ENCODE results near the gene IFIT1B. TPM values are rescaled to one million over a fixed set of nuclear protein-coding genes. Genes with fewer than 3 reads are reported as not detected.
"Not testable (repeated sequence)": the region's sequence is repeated elsewhere in the genome, so short reads cannot be mapped to it uniquely, and the experiment has no call there.

The IFIT1B gene, protein sequence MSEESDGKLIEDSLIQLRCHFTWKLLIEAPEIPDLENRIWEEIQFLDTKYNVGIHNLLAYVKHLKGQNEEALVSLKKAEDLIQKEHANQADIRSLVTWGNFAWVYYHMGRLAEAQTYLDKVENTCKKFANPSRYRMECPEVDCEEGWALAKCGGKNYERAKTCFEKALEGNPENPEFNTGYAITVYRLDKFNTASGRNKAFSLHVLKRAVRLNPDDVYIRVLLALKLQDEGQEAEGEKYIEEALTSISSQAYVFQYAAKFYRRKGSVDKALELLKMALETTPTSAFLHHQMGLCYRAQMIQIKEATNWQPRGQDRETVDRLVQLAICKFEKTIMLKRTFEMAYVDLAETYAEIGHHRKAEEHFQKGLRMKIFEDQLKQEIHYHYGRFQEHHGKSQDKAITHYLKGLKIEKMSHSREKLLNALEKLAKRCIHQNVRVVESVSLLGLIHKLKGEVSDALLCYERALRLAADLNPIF
- total RNA-seq: 4.9 TPM

DNA sequence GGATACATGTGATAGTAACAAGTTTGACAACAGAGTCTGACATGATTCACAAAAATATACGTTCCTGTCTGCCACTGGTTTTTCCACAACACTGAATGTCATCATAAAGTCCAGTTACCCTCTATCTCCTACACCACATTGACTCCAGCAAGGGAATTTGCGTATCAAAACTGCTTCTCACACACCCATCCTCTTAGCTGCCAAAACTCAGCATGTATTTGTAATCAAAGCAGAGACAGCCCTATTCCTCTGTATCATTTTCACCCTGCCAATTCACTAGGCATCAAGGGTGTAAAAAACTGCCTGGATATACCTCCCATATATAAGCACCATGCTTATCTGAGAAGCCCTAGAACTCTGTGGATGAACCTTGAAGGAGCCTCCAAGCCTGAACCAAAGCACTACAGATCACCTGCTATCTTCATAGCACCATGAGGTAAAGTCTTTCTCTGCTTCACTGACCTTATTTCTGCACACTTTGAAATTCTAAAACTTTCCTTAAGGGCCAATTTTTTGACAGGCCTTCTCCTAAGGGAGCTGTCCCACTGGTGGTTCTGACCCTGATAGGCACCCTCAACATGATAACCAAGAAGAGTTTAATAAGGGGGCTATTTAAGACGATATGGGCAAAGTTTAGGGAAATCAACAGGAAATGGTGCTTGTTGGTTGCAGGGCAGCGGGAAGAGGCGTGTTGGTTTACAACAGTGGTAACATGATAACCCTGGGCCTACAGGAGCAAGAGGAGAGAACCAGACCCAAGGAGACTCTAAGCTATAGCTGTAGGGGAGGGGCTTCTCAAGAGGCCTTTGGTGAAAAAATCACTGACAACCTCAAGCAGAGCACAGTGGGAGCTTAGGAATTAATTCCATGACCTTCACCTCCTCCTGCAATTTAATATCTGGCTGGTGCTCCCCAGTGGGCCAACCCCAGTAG is at the start of gene IFIT1B:
IFIT1B (plus strand) TSS at position 352 of the 933 bp plus-strand sequence; CDS start at position 432, 80 bp downstream.
- DNase-seq: no peak

- DNase-seq: no peak
These were observed 48.7 kb upstream of the IFIT1B start for GRCh38 chr10:89329151-89329550.

- DNase-seq: not testable (repeated sequence)
These were observed 47.8 kb upstream of the IFIT1B start for GRCh38 chr10:89330014-89330413.

GRCh38 chr10:89330537-89331212 is 47.2 kb upstream of the IFIT1B start:
- DNase-seq: no peak

GRCh38 chr10:89331487-89332122 is 46.3 kb upstream of the IFIT1B start:
- DNase-seq: not testable (repeated sequence)

DNA sequence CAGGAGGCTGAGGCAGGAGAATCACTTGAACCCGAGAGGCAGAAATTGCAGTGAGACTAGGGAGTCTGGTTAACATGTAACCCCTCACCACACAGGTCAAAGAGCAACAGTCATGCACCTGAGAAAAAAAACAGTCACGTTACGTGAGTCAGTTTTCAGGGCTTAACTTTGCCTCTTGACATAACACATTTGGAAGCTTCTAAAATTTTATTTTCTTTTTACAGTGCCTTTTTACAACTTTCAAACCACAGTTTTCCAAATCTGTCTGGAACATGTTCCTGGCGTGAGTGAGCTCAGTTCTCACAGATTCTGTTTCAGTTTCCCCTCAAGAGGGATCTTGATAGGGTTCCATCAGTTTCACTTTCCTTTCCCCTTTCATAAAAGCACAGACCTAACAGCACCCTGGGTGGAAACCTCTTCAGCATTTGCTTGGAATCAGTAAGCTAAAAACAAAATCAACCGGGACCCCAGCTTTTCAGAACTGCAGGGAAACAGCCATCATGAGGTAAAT is 45.7 kb upstream of the IFIT1B start:
- peak; percentile 80 for DNase-seq

- DNase-seq: no peak
These were observed 42.6 kb upstream of the IFIT1B start for GRCh38 chr10:89335226-89335625.

DNA sequence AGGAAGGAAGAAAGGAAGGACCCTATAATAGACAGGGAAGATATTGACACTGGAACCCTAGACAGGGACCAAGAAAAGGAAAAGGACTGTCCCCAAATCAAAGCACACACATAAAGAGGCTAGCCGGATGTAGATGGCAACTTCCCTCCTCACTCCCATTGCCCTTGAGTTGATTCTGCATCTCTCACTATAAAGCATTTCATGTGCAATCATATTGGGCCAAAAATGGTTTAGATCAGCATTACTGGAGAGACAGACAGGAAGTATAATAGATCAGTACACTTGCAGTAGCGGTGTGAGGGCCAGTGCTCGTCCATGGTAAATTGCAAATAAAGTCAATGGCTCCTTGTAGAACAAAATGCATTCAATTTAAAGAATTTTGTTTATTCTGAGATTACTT is 41.6 kb upstream of the IFIT1B start:
- DNase-seq: no peak

DNA sequence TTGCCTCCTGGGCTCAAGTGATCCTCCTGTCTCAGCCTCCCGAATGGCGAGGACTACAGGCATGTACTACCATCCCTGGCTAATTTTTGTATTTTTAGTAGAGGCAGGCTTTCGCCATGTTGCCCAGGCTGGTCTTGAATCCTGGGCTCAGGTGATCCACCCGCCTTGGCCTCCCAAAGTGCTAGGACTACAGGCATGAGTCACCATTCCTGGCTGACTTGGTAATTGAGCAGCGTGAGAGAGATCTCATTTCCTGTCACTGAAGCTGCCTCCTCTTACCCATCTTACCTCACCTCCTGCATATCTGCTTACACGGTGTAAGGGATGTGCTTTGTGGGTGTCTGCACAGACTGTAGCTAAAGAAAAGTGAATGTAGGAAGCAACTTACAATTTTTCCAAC is 40.4 kb upstream of the IFIT1B start:
- no peak for DNase-seq

DNA sequence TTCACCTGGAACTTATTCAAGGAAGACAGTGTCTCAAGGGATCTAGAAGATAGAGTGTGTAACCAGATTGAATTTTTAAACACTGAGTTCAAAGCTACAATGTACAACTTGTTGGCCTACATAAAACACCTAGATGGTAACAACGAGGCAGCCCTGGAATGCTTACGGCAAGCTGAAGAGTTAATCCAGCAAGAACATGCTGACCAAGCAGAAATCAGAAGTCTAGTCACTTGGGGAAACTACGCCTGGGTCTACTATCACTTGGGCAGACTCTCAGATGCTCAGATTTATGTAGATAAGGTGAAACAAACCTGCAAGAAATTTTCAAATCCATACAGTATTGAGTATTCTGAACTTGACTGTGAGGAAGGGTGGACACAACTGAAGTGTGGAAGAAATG is 39.1 kb upstream of the IFIT1B start:
- DNase-seq: no peak

DNA sequence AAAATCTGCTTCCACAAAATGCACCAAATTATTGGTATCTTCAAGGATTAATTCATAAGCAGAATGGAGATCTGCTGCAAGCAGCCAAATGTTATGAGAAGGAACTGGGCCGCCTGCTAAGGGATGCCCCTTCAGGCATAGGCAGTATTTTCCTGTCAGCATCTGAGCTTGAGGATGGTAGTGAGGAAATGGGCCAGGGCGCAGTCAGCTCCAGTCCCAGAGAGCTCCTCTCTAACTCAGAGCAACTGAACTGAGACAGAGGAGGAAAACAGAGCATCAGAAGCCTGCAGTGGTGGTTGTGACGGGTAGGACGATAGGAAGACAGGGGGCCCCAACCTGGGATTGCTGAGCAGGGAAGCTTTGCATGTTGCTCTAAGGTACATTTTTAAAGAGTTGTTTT is 38.0 kb upstream of the IFIT1B start:
- no peak for DNase-seq

DNA sequence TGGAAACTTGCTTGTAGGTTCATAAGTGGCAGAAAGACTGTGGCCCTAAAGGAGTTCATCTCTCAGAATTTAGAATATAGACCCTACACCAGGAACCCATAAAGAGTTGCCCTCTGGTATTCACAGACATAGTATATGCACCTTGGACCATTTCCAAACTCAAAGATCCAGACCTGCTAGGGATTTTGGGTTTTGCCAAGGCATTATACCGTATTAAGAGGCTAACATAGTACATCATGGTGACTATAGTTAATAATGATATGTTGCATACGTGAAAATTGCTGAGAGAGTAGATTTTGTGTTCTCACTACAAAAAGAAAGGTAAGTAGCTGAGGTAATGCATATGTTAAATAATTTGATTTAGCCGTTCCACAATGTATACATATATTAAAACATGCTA is 36.2 kb upstream of the IFIT1B start:
- no peak for DNase-seq

DNA sequence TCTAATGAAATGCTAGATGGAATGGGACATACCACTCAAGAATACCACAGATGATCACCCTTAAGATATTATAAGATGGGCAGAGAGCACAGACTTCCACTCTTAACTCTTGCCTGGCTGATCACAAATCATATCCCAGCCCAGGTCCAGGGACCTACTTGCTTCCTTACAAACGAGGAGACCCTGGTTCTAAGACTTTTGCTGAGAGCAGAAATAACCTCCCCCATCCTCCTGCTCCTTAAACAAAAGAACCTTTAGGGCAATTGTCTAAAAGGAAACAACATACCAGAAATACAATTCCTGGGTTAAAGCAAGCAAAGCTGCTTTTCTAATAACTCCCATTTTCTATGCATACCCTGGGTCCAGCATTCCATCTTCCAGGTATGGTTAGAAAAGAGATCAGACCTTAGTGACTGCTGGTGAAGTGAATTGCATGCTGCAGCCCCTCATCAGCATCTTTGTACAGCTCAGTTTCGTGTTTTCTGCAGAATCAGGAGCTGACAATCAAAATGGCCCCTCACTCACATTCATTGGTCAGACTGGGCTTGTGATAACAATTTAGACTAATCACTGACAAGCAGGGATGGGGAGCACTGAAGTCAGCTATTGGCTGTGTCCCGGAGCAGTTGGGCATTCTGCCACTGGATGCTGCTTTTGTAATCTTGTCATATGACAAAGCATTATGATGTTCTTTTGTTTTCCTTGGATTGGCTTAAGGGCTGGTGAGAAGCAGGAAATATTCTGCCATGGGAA is 35.5 kb upstream of the IFIT1B start:
- no peak for DNase-seq

DNA sequence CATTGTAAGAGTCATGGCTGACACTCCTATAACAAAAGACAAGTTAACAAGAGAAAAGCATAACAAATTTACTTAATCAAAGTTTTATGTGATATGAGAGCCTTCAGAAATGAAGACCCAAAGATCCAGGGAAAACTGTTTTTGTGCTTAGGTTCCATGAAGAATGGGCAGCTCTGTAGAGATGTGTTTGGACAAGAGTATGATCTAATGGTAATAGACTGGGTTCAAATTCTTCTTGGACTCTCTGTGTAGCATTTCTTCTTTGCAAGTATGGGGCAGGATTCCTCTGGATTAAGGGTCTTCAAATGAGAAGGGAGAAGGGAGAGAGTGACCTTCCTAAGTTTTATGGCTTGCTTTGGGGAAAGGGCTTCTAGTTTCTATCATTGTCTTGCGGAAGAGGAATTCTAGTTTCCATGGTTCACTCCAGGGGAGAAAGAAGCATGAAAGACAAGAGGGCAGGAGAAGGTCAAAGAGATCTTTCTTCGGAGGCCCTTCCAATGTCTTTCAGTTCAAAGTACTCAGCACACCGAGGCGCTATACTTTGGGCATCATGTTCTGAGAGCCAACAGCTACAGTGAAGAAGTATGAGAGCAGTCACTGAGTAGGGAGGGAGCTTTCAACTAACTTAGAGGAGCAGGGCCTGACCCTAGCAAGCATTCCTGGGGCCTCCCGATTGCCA is 34.6 kb upstream of the IFIT1B start:
- DNase-seq: no peak

GRCh38 chr10:89344156-89344555 is 33.7 kb upstream of the IFIT1B start:
- DNase-seq: no peak

DNA sequence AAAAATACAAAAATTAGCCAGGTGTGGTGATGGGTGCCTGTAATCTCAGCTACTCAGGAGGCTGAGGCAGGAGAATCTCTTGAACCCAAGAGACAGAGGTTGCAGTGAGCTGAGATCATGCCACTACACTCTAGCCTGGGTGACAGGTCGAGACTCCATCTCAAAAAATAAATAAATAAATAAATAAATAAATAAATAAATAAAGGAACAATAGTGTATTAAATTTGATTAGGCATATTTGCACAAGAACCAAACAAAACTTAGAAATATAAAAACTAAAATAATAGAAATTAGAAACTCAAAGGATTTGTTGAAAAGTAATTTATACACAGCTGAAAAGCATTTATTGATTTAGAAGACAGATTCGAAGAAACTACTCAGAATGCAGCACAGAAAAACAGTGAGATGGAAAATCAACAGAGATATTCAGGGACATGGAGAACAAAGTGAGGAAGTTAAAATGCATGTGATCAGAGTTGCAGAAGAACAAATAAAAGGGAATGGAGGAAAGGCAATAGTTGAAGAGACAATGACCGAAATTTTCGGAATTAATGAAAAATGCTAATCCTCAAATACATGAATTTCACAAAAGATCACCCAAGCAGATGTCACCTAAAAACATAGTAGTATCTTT is 32.4 kb upstream of the IFIT1B start:
- no peak for DNase-seq

GRCh38 chr10:89346405-89347254 is 31.2 kb upstream of the IFIT1B start:
- DNase-seq: peak; percentile 40

DNA sequence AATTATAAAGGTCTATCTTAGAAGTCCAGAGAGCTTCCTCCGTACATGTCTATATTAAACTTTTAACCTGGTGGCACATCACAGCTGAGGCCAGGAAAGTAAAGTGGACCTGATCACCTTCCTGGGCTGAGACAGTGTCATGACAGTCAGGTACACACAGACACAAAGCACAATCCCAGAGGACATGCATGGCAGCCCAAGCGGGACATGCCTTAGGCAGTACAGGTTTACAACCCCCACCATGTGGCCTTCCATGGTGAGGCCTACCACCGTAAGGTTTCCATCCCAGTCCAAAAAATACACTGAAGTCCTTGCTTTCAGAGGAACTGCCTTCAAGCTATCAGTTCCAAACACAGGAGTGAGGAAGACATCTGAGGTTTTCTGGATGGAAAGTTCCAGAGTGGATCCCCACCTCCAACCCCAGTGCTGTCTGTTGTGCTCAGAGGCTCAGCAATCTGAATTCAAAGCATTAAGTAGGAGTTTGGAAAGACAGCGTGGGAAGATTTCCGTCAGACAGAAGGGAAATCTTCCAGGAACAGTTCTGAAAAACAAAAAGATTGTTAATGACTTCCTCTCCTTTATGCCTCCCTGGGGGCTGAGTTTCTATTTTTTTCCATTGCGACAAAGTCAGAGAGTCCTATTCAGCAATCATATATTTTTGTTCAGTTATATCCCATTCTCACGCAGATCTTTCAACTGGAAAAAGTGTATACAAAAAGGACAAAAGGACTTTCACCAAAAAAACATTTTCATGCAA is 30.0 kb upstream of the IFIT1B start:
- DNase-seq: peak; percentile 44
